Psoas muscle (tissue), 8 donors: ENCODE results near the gene EPB41L1. TPM values are rescaled to one million over a fixed set of nuclear protein-coding genes. Genes with fewer than 3 reads are reported as not detected.

Source experiments
- ATAC-seq, 4 donors: fragments of 200-7000 bp; cut with Tn5 transposase; one replicate each; pipeline ENCODE4 v1.9.1; 2020; ENCODE audit warnings: moderate library complexity in 3 of 4, mild to moderate bottlenecking in 2 of 4
- DNase-seq, 2 donors: peaks; one replicate each; pipeline ENCODE4 v3.0.0-alpha.2; 2020
- H3K27ac ChIP-seq: fragments of 200-600 bp; one replicate; pipeline ENCODE4 v1.8.0; 2022
- H3K27me3 ChIP-seq, 3 donors: fragments of 200-600 bp in 1 of 3; one replicate each; pipeline versions ENCODE4 v1.6.1 to v1.8.0; 2013 to 2022; ENCODE audit warnings: low read length in 2 of 3, mild to moderate bottlenecking in 2 of 3, moderate library complexity in 1 of 3; ENCODE audit not compliant: insufficient read depth in 3 of 3
- H3K36me3 ChIP-seq, 2 donors: fragments of 200-600 bp in 1 of 2; one replicate each; pipeline versions ENCODE4 v1.6.1 to v1.8.0; 2013 to 2022; ENCODE audit warnings: low read depth in 1 of 2, mild to moderate bottlenecking in 1 of 2, moderate library complexity in 1 of 2; ENCODE audit not compliant: insufficient read depth in 1 of 2
- H3K4me1 ChIP-seq: fragments of 200-600 bp; one replicate; pipeline ENCODE4 v1.8.0; 2022
- H3K4me3 ChIP-seq: fragments of 200-600 bp; one replicate; pipeline ENCODE4 v1.8.0; 2022; ENCODE audit warnings: mild to moderate bottlenecking
- H3K9me3 ChIP-seq: fragments of 200-600 bp; one replicate; pipeline ENCODE4 v1.8.0; 2022
- CTCF ChIP-seq: fragments of 200-600 bp; IDR thresholded peaks from one replicate; pipeline ENCODE4 v1.8.0; 2022; ENCODE audit warnings: antibody characterized with exemption
- WGBS, 3 donors: extraction: QIAGEN DNeasy Blood & Tissue Kit; methylation state at CpG; one replicate each; pipeline versions ENCODE4 v1.1.6 to v1.1.7; 2013; 5-methylcytosine and 5-hydroxymethylcytosine counted together
- intact Hi-C, 2 donors: fragments of 100-400 bp; cut with DNase I; formaldehyde crosslinking; loops; one replicate each; pipeline versions ENCODE4 v1.11.0 to v1.14.2; 2022
- polyA plus RNA-seq, 3 donors: library from polyadenylated mRNA; stranded (reverse); fragments of 200-250 nt; gene quantifications; one replicate each; pipeline ENCODE4 v1.2.3, GENCODE V29; 2013
- total RNA-seq, 4 donors: library from RNA; stranded (reverse); fragmentation: NEBNext Ultra II Directional in 2 of 4; extraction: Animal tissue kit (Norgen Biotek cat#: 25700) in 2 of 4; gene quantifications; one replicate each; pipeline versions ENCODE4 v1.2.1 to v1.2.4, GENCODE V29; 2021 to 2023
- donor health status: healthy with polysubstance abuse.
- donor health status: DM: no; HTN: no; CAD: no; lungs with moderate emphysema.
- donor health status: Bipolar disorder and iron deficiency.
- donor health status: healthy.
- donor health status: DM: yes; HTN: yes; CAD: no.
- donor health status: DM: no; HTN: no; CAD: no.
- donor health status: DM: no; HTN: no; CAD: no.
- donor health status: DM: yes; HTN: yes; CAD: no.

Gene EPB41L1
- total and polyA plus RNA-seq, 7 donors = 4.2 to 24.1 (median 9.1) TPM

- H3K27me3 ChIP-seq = no peaks in the 10 kb centered on the region
- intact Hi-C loops = no loop called here
- peaks cover 27% of the 10 kb centered on the region for H3K4me1 ChIP-seq
- no peak overlapping the region for H3K27ac ChIP-seq
- ATAC-seq = no peak
- no peak for TF ChIP-seq CTCF
- no peak for DNase-seq
- peaks cover 4 to 41% of the 10 kb centered on the region in 2 donors for H3K36me3 ChIP-seq
- 65 to 67% (median 66%) methylated on average over 3 of the region's 3 CpGs for WGBS, 3 donors
- no peak overlapping the region for H3K4me3 ChIP-seq
- H3K9me3 ChIP-seq = no peaks in the 10 kb centered on the region
These were observed 84.2 kb downstream of the EPB41L1 start for GRCh38 chr20:36238760-36239159.

- Histone ChIP-seq H3K27me3 (no peaks in the 10 kb centered on the region), H3K36me3 (peaks cover 9 to 54% of the 10 kb centered on the region in 2 donors), H3K9me3 (no peaks in the 10 kb centered on the region), H3K27ac (no peak overlapping the region), H3K4me1 (peaks cover 27% of the 10 kb centered on the region), H3K4me3 (no peak overlapping the region)
- ATAC-seq (no peak), DNase-seq (no peak)
- intact Hi-C loops = no loop called here
- no peak for TF ChIP-seq CTCF
- 92 to 94% (median 93%) methylated on average over 12 of the region's 12 CpGs for WGBS, 3 donors
These were observed 85.5 kb downstream of the EPB41L1 start for GRCh38 chr20:36240076-36240475.

GRCh38 chr20:36241678-36242077, 87.1 kb downstream of the EPB41L1 start:
- H3K36me3 ChIP-seq = peaks cover 17 to 70% of the 10 kb centered on the region in 2 donors
- ATAC-seq (no peak), DNase-seq (no peak)
- no peak overlapping the region for H3K27ac ChIP-seq
- no peak overlapping the region for H3K4me3 ChIP-seq
- intact Hi-C loops = no loop called here
- WGBS, 3 donors = 87 to 93% (median 91%) methylated on average over 4 of the region's 4 CpGs
- no peak for TF ChIP-seq CTCF
- no peaks in the 10 kb centered on the region for H3K27me3 ChIP-seq
- peaks cover 21% of the 10 kb centered on the region for H3K4me1 ChIP-seq
- H3K9me3 ChIP-seq = no peaks in the 10 kb centered on the region

GRCh38 chr20:36243726-36244125, 89.2 kb downstream of the EPB41L1 start:
- Histone ChIP-seq H3K27ac (no peak overlapping the region), H3K27me3 (no peaks in the 10 kb centered on the region), H3K9me3 (no peaks in the 10 kb centered on the region), H3K36me3 (peaks cover 20 to 90% of the 10 kb centered on the region in 2 donors), H3K4me3 (no peak overlapping the region), H3K4me1 (peaks cover 4% of the 10 kb centered on the region)
- no peak for TF ChIP-seq CTCF
- DNase-seq = no peak
- WGBS, 3 donors = 74 to 86% (median 85%) methylated on average over 1 of the region's 1 CpG
- ATAC-seq = no peak
- intact Hi-C loops = no loop called here

GRCh38 chr20:36246401-36246800, 91.9 kb downstream of the EPB41L1 start:
- intact Hi-C loops = no loop called here
- DNase-seq (no peak), ATAC-seq (no peak)
- Histone ChIP-seq H3K27ac (no peak overlapping the region), H3K9me3 (no peaks in the 10 kb centered on the region), H3K36me3 (peaks cover 18 to 90% of the 10 kb centered on the region in 2 donors), H3K4me1 (no peaks in the 10 kb centered on the region), H3K27me3 (no peaks in the 10 kb centered on the region), H3K4me3 (no peak overlapping the region)
- TF ChIP-seq CTCF = no peak
- 63 to 69% (median 68%) methylated on average over 4 of the region's 4 CpGs for WGBS, 3 donors
